ENCODE results near the gene MEIS1. TPM values are rescaled to one million over a fixed set of nuclear protein-coding genes. Genes with fewer than 3 reads are reported as not detected.

Gene MEIS1
- total RNA-seq, 2 donors from 2014 or later = 15.4 to 23.7 TPM

GRCh38 chr2:66446941-66447340 is 12.0 kb downstream of the MEIS1 start:
- no peaks in the 10 kb centered on the region for H3K36me3 ChIP-seq
- peak overlapping the region; percentile 85 to 87 for H3K27ac ChIP-seq
- H3K4me1 ChIP-seq (replicated peaks) = no peaks in the 10 kb centered on the region
- WGBS = 63% methylated on average over 8 of the region's 8 CpGs
- intact Hi-C loops (cut with DNase I) = loop anchor here (5.0 to 10.0 kb wide), 2 partner anchors 1205 to 1588 kb away; no protein-coding TSS in a partner anchor
- no peak for DNase-seq (ENCODE audit: low spot score)
- H3K27me3 ChIP-seq (replicated peaks; ENCODE audit: insufficient read depth) = peaks cover 4% of the 10 kb centered on the region
- H3K9me3 ChIP-seq = no peaks in the 10 kb centered on the region
- peak overlapping the region; percentile 31 for H3K4me3 ChIP-seq
- no peak for TF ChIP-seq POLR2AphosphoS5 (IDR thresholded peaks at IDR 0.05)
- no peak for TF ChIP-seq POLR2A (IDR thresholded peaks at IDR 0.05)
- no peak for TF ChIP-seq CTCF (IDR thresholded peaks at IDR 0.05)

DNA sequence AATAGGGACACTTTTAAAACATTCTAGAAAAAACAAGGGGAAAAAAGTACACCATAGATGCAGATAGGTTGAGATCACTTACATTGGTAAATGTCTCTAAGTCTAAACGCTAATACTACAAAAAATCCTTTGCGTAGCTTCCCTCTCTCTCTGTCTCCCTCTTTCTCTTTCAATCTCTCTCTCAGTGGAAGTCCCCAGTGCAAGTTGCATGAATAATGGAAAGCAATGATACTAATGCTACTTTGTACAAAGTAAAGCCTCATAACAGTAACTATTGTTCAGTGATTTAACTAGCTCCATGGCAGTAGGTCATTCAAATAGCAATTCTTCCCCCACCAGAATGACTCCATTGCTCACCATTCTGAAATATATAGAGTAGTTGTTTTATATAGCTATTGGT is 12.8 kb downstream of the MEIS1 start:
- Histone ChIP-seq H3K4me1 (replicated peaks) (no peaks in the 10 kb centered on the region), H3K9me3 (no peaks in the 10 kb centered on the region), H3K36me3 (no peaks in the 10 kb centered on the region), H3K4me3 (no peak overlapping the region), H3K27me3 (replicated peaks; ENCODE audit: insufficient read depth) (peaks cover 4% of the 10 kb centered on the region), H3K27ac (peak overlapping the region; percentile 85 to 87)
- TF ChIP-seq POLR2A (IDR thresholded peaks at IDR 0.05) = no peak
- no peak for TF ChIP-seq POLR2AphosphoS5 (IDR thresholded peaks at IDR 0.05)
- no peak for TF ChIP-seq CTCF (IDR thresholded peaks at IDR 0.05)
- 65% methylated on average over 2 of the region's 2 CpGs for WGBS
- intact Hi-C loops (cut with DNase I) = loop anchor here (5.0 to 10.0 kb wide), 2 partner anchors 1205 to 1587 kb away; no protein-coding TSS in a partner anchor
- DNase-seq (ENCODE audit: low spot score) = no peak

DNA sequence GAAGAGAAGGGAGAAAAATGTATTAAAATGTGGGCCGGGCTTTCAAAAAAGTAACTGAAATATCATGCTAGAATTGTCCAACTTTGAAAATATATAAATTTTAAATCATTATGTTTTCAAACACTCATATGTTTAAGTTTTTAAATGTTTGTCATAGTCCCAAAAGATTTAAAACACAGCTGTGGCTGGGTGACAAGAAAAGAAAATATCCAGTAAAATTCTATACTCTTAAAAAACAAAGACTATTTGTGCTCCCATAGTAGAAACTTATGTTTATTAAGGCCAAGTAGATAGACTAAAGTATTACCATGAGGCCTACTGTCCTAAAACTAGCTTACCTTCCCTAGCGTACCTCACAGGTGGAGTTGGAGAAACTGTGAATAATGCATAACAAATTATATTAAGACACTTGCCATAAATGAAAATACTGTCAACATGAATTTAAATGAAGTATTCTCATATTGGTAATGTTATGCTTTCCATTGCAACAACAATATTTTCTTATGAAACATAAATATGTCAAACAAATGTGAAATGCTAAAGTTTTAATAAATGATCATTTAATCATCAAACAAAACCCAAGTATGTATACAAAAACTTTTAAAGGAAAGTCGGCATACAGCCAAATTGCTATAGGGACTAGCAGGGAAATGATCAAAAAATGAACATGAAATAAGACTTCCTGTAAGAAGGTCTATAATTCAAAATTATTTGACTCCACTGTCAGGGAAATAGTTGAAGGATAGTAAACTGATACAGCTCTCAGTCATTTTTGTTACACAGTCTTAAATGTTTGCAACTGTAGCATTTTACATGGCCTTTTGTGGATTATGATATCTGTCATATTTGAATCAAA is 13.4 kb downstream of the MEIS1 start:
- TF ChIP-seq CTCF (IDR thresholded peaks at IDR 0.05) (no peak), POLR2AphosphoS5 (IDR thresholded peaks at IDR 0.05) (no peak), POLR2A (IDR thresholded peaks at IDR 0.05) (no peak)
- Histone ChIP-seq H3K27me3 (replicated peaks; ENCODE audit: insufficient read depth) (peaks cover 4% of the 10 kb centered on the region), H3K4me3 (no peak overlapping the region), H3K4me1 (replicated peaks) (no peaks in the 10 kb centered on the region), H3K9me3 (no peaks in the 10 kb centered on the region), H3K36me3 (no peaks in the 10 kb centered on the region), H3K27ac (peak overlapping the region in 1 of 2 donors; percentile 85)
- DNase-seq (ENCODE audit: low spot score) = no peak
- intact Hi-C loops (cut with DNase I) = loop anchor here (5.0 to 10.0 kb wide), 2 partner anchors 1204 to 1586 kb away; no protein-coding TSS in a partner anchor
- WGBS = 60% methylated on average over 3 of the region's 3 CpGs

- no peak for TF ChIP-seq POLR2AphosphoS5 (IDR thresholded peaks at IDR 0.05)
- no peak for TF ChIP-seq POLR2A (IDR thresholded peaks at IDR 0.05)
- TF ChIP-seq CTCF (IDR thresholded peaks at IDR 0.05) = no peak
- Histone ChIP-seq H3K4me1 (replicated peaks) (no peaks in the 10 kb centered on the region), H3K4me3 (no peak overlapping the region), H3K27ac (no peak overlapping the region), H3K36me3 (no peaks in the 10 kb centered on the region), H3K9me3 (no peaks in the 10 kb centered on the region), H3K27me3 (replicated peaks; ENCODE audit: insufficient read depth) (no peaks in the 10 kb centered on the region)
- no peak for DNase-seq (ENCODE audit: low spot score)
- intact Hi-C loops (cut with DNase I) = no loop called here
These were observed 17.3 kb downstream of the MEIS1 start for GRCh38 chr2:66452214-66452613.

- intact Hi-C loops (cut with DNase I) = no loop called here
- Histone ChIP-seq H3K9me3 (no peaks in the 10 kb centered on the region), H3K4me1 (replicated peaks) (no peaks in the 10 kb centered on the region), H3K27me3 (replicated peaks; ENCODE audit: insufficient read depth) (no peaks in the 10 kb centered on the region), H3K27ac (no peak overlapping the region), H3K36me3 (no peaks in the 10 kb centered on the region), H3K4me3 (no peak overlapping the region)
- no peak for DNase-seq (ENCODE audit: low spot score)
- TF ChIP-seq POLR2AphosphoS5 (IDR thresholded peaks at IDR 0.05) = no peak
- no peak for TF ChIP-seq POLR2A (IDR thresholded peaks at IDR 0.05)
- TF ChIP-seq CTCF (IDR thresholded peaks at IDR 0.05) = no peak
- 70% methylated on average over 2 of the region's 2 CpGs for whole genome bisulfite sequencing
These were observed 18.0 kb downstream of the MEIS1 start for GRCh38 chr2:66452917-66453316.
